Measurements from ENCODE around the gene MINDY4.

The MINDY4 gene

DNA sequence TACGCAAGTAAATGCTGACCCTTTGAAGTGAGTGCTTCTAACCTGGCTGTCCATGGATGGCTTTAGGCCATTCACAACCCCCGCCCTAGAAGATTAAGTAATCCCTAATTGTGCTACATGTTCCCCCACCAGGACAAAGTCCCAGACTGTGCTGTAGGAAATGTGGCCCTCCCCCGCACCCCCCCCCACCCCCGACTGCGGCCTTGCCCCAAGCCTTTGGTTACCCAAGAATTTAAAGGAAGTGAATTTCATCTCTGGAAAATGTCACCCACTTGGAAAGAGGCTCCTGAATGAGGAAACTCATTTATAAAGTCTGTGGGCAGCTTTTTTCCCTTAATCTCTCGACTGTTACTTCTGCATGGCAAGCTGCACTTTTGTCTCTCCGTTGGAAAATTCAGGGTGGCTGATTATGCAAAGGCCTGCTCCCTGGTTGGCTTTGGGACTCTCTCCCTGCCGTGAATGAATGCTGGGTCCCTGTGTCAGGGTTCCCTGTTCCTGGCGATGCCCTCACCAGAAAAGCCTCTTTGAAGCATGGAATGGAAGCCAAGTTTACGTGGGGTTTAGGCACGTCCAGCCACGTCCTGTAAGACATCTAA is 109.0 kb downstream of the MINDY4 start:
- H4K5ac ChIP-seq (ENCODE audit: low read length), result no peak overlapping the region
- no peak overlapping the region for H3K18ac ChIP-seq (ENCODE audit: low read length)
- no CpG with 5 or more reads among the region's 12 CpGs for WGBS (ENCODE audit: extremely low coverage, insufficient coverage, low lambda C conversion rate)
- no peak overlapping the region for H3K27ac ChIP-seq (ENCODE audit: low read depth, low read length)
- H3K23ac ChIP-seq (ENCODE audit: low read length), result no peak overlapping the region
- no peaks in the 10 kb centered on the region for H3K79me1 ChIP-seq (ENCODE audit: low read length)
- no peaks in the 10 kb centered on the region for H3K36me3 ChIP-seq (ENCODE audit: control insufficient read depth, insufficient read depth, low read length)
- H2BK120ac ChIP-seq (ENCODE audit: low read depth, low read length), result no peak overlapping the region
- H4K8ac ChIP-seq (ENCODE audit: low read depth, low read length), result no peak overlapping the region
- no peak overlapping the region for H3K4ac ChIP-seq (ENCODE audit: low read depth, low read length)
- H2BK15ac ChIP-seq (replicated peaks; ENCODE audit: low read depth), result no peak overlapping the region
- no peak for DNase-seq
- no peaks in the 10 kb centered on the region for H3K27me3 ChIP-seq (ENCODE audit: insufficient read depth, low read length, poor library complexity)
- H3K9ac ChIP-seq (ENCODE audit: low read length), result no peak overlapping the region
- no peak overlapping the region for H3K4me3 ChIP-seq (ENCODE audit: low read length)
- H3K79me2 ChIP-seq (ENCODE audit: control insufficient read depth, insufficient read depth, low read length), result no peaks in the 10 kb centered on the region
- H3K4me1 ChIP-seq (ENCODE audit: control insufficient read depth, low read depth, low read length), result peaks cover 6% of the 10 kb centered on the region
- no peak overlapping the region for H2AK5ac ChIP-seq (ENCODE audit: low read length)
- H2BK5ac ChIP-seq (ENCODE audit: low read length), result no peak overlapping the region
- H3K56ac ChIP-seq (ENCODE audit: low read length), result peak overlapping the region; percentile 22
- H3K4me2 ChIP-seq (ENCODE audit: low read length), result no peak overlapping the region

DNA sequence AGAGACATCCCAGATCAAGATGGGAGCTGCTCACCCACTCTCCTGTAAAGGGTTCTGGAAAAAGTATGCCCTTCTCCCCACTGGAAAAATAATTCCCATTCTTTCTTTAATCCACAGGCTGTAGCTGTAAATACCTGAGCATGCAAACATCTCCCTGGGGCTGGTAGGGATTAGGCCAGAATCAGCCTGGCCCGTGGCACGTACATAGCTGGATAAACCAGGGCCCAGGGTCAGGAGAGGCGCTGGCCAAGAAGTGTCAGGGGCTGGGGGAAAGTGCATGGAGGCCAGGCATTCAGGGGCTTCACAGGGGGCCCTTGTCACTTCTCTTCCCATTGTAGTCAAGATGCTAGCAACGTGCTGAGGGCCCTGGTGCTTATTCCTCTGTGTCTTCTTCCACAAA is 109.7 kb downstream of the MINDY4 start:
- H3K56ac ChIP-seq (ENCODE audit: low read length), result no peak overlapping the region
- no peak overlapping the region for H4K5ac ChIP-seq (ENCODE audit: low read length)
- peak; percentile 53 for DNase-seq
- H3K79me2 ChIP-seq (ENCODE audit: control insufficient read depth, insufficient read depth, low read length), result no peaks in the 10 kb centered on the region
- H3K27ac ChIP-seq (ENCODE audit: low read depth, low read length), result no peak overlapping the region
- H4K8ac ChIP-seq (ENCODE audit: low read depth, low read length), result no peak overlapping the region
- H3K79me1 ChIP-seq (ENCODE audit: low read length), result no peaks in the 10 kb centered on the region
- peaks cover 6% of the 10 kb centered on the region for H3K4me1 ChIP-seq (ENCODE audit: control insufficient read depth, low read depth, low read length)
- no peak overlapping the region for H3K4me2 ChIP-seq (ENCODE audit: low read length)
- H3K36me3 ChIP-seq (ENCODE audit: control insufficient read depth, insufficient read depth, low read length), result no peaks in the 10 kb centered on the region
- no peak overlapping the region for H3K4me3 ChIP-seq (ENCODE audit: low read length)
- no peak overlapping the region for H2BK120ac ChIP-seq (ENCODE audit: low read depth, low read length)
- no peak overlapping the region for H2BK15ac ChIP-seq (replicated peaks; ENCODE audit: low read depth)
- no peak overlapping the region for H3K4ac ChIP-seq (ENCODE audit: low read depth, low read length)
- no peak overlapping the region for H2AK5ac ChIP-seq (ENCODE audit: low read length)
- H3K9ac ChIP-seq (ENCODE audit: low read length), result no peak overlapping the region
- no peak overlapping the region for H2BK5ac ChIP-seq (ENCODE audit: low read length)
- H3K27me3 ChIP-seq (ENCODE audit: insufficient read depth, low read length, poor library complexity), result no peaks in the 10 kb centered on the region
- no peak overlapping the region for H3K23ac ChIP-seq (ENCODE audit: low read length)
- H3K18ac ChIP-seq (ENCODE audit: low read length), result no peak overlapping the region
- no CpG with 5 or more reads among the region's 4 CpGs for WGBS (ENCODE audit: extremely low coverage, insufficient coverage, low lambda C conversion rate)

DNA sequence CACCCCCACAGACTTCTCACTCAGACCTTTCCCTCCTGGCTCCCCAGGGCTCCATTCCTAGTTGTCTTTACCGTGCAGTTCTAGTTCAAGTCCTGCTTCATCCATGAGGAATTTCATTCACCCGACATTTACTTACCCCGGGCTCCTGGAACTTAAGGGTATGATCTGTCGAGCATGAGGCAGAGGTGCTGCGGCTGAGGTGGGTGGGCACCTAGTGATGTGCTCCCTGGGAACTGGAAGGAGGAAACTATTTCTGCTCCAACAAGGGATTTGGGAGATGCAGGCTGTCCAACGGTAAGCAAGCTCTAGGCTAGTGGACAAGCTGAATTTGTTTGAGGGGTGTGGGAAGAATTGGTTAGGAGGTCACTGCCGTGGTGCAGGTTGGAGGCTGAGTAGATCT is 110.2 kb downstream of the MINDY4 start:
- Histone ChIP-seq H3K18ac (ENCODE audit: low read length) (no peak overlapping the region), H4K8ac (ENCODE audit: low read depth, low read length) (no peak overlapping the region), H3K27me3 (ENCODE audit: insufficient read depth, low read length, poor library complexity) (no peaks in the 10 kb centered on the region), H4K5ac (ENCODE audit: low read length) (no peak overlapping the region), H3K4me2 (ENCODE audit: low read length) (no peak overlapping the region), H2BK120ac (ENCODE audit: low read depth, low read length) (no peak overlapping the region), H2BK15ac (replicated peaks; ENCODE audit: low read depth) (no peak overlapping the region), H3K4me1 (ENCODE audit: control insufficient read depth, low read depth, low read length) (peaks cover 6% of the 10 kb centered on the region), H3K27ac (ENCODE audit: low read depth, low read length) (no peak overlapping the region), H3K79me1 (ENCODE audit: low read length) (no peaks in the 10 kb centered on the region), H3K4ac (ENCODE audit: low read depth, low read length) (no peak overlapping the region), H2BK5ac (ENCODE audit: low read length) (no peak overlapping the region), H3K23ac (ENCODE audit: low read length) (no peak overlapping the region), H3K36me3 (ENCODE audit: control insufficient read depth, insufficient read depth, low read length) (no peaks in the 10 kb centered on the region), H2AK5ac (ENCODE audit: low read length) (no peak overlapping the region), H3K79me2 (ENCODE audit: control insufficient read depth, insufficient read depth, low read length) (no peaks in the 10 kb centered on the region), H3K56ac (ENCODE audit: low read length) (no peak overlapping the region), H3K9ac (ENCODE audit: low read length) (no peak overlapping the region), H3K4me3 (ENCODE audit: low read length) (no peak overlapping the region)
- no CpG with 5 or more reads among the region's 7 CpGs for WGBS (ENCODE audit: extremely low coverage, insufficient coverage, low lambda C conversion rate)
- DNase-seq, result no peak

DNA sequence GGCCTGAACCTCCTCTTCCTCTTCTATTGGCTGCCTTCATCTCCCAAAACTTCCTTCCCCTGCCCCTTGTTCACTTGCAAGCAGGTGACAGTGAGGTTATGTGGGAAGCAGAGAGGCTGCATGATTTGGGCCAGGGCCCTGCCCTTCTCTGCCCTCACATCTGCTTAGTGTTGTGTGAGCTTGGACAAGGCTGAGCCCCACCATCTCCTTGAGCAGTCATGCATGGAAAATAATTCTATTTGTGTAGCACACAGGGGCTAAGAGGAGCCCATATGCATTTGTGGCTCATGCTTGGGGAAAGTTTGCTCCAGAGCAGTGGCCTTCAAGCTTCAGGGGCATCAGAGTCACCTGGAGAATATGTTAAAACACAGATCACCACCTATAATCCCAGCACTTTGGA is 113.7 kb downstream of the MINDY4 start:
- Histone ChIP-seq H2BK5ac (ENCODE audit: low read length) (no peak overlapping the region), H3K4me1 (ENCODE audit: control insufficient read depth, low read depth, low read length) (peaks cover 6% of the 10 kb centered on the region), H3K4me2 (ENCODE audit: low read length) (no peak overlapping the region), H2BK15ac (replicated peaks; ENCODE audit: low read depth) (no peak overlapping the region), H3K4me3 (ENCODE audit: low read length) (no peak overlapping the region), H3K56ac (ENCODE audit: low read length) (no peak overlapping the region), H3K36me3 (ENCODE audit: control insufficient read depth, insufficient read depth, low read length) (no peaks in the 10 kb centered on the region), H2BK120ac (ENCODE audit: low read depth, low read length) (no peak overlapping the region), H3K23ac (ENCODE audit: low read length) (no peak overlapping the region), H2AK5ac (ENCODE audit: low read length) (no peak overlapping the region), H4K5ac (ENCODE audit: low read length) (no peak overlapping the region), H3K4ac (ENCODE audit: low read depth, low read length) (no peak overlapping the region), H3K79me2 (ENCODE audit: control insufficient read depth, insufficient read depth, low read length) (no peaks in the 10 kb centered on the region), H4K8ac (ENCODE audit: low read depth, low read length) (no peak overlapping the region), H3K27me3 (ENCODE audit: insufficient read depth, low read length, poor library complexity) (no peaks in the 10 kb centered on the region), H3K18ac (ENCODE audit: low read length) (no peak overlapping the region), H3K27ac (ENCODE audit: low read depth, low read length) (no peak overlapping the region), H3K79me1 (ENCODE audit: low read length) (no peaks in the 10 kb centered on the region), H3K9ac (ENCODE audit: low read length) (no peak overlapping the region)
- DNase-seq, result no peak

DNA sequence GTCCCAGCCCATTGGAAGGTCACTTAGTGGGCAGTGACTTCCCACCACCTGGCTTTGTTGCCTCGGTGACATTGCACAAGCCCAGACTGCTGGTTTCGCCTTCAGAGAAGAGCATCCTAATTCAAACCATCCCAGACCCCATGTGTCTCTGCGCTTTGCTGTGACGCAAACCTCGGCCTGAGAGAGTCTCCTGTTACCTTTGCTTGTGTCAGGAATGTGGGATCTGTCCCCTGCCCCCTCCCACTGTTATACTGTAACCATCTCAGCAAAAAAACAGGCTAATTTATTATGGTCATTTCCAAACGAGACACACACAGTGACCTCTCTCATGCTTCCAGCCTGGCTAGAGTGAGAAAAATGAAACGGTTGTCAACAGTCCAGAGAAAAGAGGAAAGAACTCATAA is 115.4 kb downstream of the MINDY4 start:
- no peak for DNase-seq
- Histone ChIP-seq H2BK120ac (ENCODE audit: low read depth, low read length) (no peak overlapping the region), H3K4ac (ENCODE audit: low read depth, low read length) (no peak overlapping the region), H3K18ac (ENCODE audit: low read length) (no peak overlapping the region), H3K27ac (ENCODE audit: low read depth, low read length) (no peak overlapping the region), H3K23ac (ENCODE audit: low read length) (no peak overlapping the region), H2BK15ac (replicated peaks; ENCODE audit: low read depth) (no peak overlapping the region), H3K27me3 (ENCODE audit: insufficient read depth, low read length, poor library complexity) (no peaks in the 10 kb centered on the region), H3K56ac (ENCODE audit: low read length) (no peak overlapping the region), H3K79me1 (ENCODE audit: low read length) (no peaks in the 10 kb centered on the region), H3K79me2 (ENCODE audit: control insufficient read depth, insufficient read depth, low read length) (no peaks in the 10 kb centered on the region), H4K5ac (ENCODE audit: low read length) (no peak overlapping the region), H3K4me3 (ENCODE audit: low read length) (no peak overlapping the region), H2BK5ac (ENCODE audit: low read length) (no peak overlapping the region), H4K8ac (ENCODE audit: low read depth, low read length) (no peak overlapping the region), H3K36me3 (ENCODE audit: control insufficient read depth, insufficient read depth, low read length) (no peaks in the 10 kb centered on the region), H3K9ac (ENCODE audit: low read length) (no peak overlapping the region), H3K4me1 (ENCODE audit: control insufficient read depth, low read depth, low read length) (no peaks in the 10 kb centered on the region), H3K4me2 (ENCODE audit: low read length) (no peak overlapping the region), H2AK5ac (ENCODE audit: low read length) (no peak overlapping the region)
- no CpG with 5 or more reads among the region's 7 CpGs for WGBS (ENCODE audit: extremely low coverage, insufficient coverage, low lambda C conversion rate)

DNA sequence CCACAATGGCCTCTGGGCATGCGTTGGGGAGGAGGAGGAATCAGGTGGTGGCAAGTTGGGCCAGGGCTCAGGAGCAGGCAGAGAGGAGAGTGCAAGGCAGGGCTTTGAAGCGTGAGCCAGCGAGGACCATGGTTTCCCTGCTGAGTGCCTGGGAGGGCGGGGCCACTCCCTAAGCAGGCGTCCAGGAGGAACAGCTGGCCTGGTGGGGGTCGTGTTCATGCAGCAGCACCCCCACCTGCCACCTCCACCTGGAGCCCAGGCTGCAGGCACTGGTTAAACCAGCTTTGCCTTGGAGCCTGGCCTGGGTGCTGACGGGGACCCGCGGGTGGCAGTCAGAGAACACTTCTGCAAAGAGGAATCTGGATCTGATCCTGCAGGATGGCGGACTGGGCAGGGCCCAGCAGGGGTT is 116.3 kb downstream of the MINDY4 start:
- H3K36me3 ChIP-seq (ENCODE audit: control insufficient read depth, insufficient read depth, low read length), result no peaks in the 10 kb centered on the region
- H3K27me3 ChIP-seq (ENCODE audit: insufficient read depth, low read length, poor library complexity), result no peaks in the 10 kb centered on the region
- no peak overlapping the region for H2BK15ac ChIP-seq (replicated peaks; ENCODE audit: low read depth)
- H4K5ac ChIP-seq (ENCODE audit: low read length), result no peak overlapping the region
- H4K8ac ChIP-seq (ENCODE audit: low read depth, low read length), result no peak overlapping the region
- no peak overlapping the region for H3K4me2 ChIP-seq (ENCODE audit: low read length)
- H3K79me2 ChIP-seq (ENCODE audit: control insufficient read depth, insufficient read depth, low read length), result no peaks in the 10 kb centered on the region
- no peak overlapping the region for H3K9ac ChIP-seq (ENCODE audit: low read length)
- no peak overlapping the region for H3K27ac ChIP-seq (ENCODE audit: low read depth, low read length)
- H3K18ac ChIP-seq (ENCODE audit: low read length), result no peak overlapping the region
- peak; percentile 57 for DNase-seq
- no peak overlapping the region for H3K4ac ChIP-seq (ENCODE audit: low read depth, low read length)
- no peak overlapping the region for H3K4me3 ChIP-seq (ENCODE audit: low read length)
- no peak overlapping the region for H2AK5ac ChIP-seq (ENCODE audit: low read length)
- H3K23ac ChIP-seq (ENCODE audit: low read length), result no peak overlapping the region
- H3K4me1 ChIP-seq (ENCODE audit: control insufficient read depth, low read depth, low read length), result no peaks in the 10 kb centered on the region
- no peak overlapping the region for H2BK5ac ChIP-seq (ENCODE audit: low read length)
- no peak overlapping the region for H3K56ac ChIP-seq (ENCODE audit: low read length)
- H3K79me1 ChIP-seq (ENCODE audit: low read length), result no peaks in the 10 kb centered on the region
- WGBS (ENCODE audit: extremely low coverage, insufficient coverage, low lambda C conversion rate), result no CpG with 5 or more reads among the region's 10 CpGs
- H2BK120ac ChIP-seq (ENCODE audit: low read depth, low read length), result no peak overlapping the region

All from mesendoderm (in vitro differentiated cells).